ENCODE data around the gene OLIG3.

DNA sequence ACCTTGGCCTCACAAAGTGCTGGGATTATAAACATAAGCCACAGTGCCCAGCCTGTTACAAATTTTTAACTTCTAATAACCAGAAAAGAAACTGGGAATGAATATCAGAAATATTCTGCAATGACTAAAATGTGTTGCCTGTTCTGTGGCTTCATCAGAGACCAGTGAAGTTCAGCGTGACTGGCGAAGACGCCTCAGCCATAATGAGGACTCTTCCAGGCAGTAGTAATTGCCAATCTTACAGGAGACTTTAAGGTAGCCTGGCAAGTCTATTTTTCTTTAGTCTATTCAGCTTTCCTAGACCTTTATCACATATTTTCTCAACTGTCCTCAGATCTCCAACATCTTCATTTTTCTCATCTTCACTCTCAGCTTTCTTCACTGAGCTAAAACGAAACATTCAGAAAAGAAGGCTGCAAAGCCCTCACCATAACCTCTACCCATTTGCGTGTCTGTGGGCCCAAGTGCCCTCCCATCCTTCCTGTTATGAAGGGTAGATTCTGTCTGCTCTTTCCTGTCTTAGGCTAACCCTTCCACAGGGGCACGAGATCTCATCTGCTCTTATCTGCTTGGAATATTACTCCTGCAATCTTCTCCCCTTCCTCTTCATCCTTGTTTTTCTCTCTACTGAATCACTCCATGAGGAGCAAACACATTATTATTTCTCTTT, 42.0 kb upstream of the OLIG3 start:
- TF ChIP-seq CTCF (IDR thresholded peaks at IDR 0.05 in 4 of 5, conservative IDR thresholded peaks at IDR 0.05 in 1 of 5) (no peak), POLR2A (IDR thresholded peaks at IDR 0.05) (no peak)

All from gastrocnemius medialis (tissue), 4 donors.